Colonic mucosa (tissue), 4 donors: Measurements from ENCODE around the gene NTN3. TPM values are rescaled to one million over a fixed set of nuclear protein-coding genes. Genes with fewer than 3 reads are reported as not detected.

Experiments
- DNase-seq: peaks from one replicate; pipeline ENCODE4 v3.0.0-alpha.2; 2020
- H3K27ac ChIP-seq: fragments of 200-600 bp; one replicate; pipeline ENCODE4 v1.8.0; 2021
- H3K27me3 ChIP-seq: fragments of 200-600 bp; one replicate; pipeline ENCODE4 v1.8.0; 2021
- H3K36me3 ChIP-seq: fragments of 200-600 bp; one replicate; pipeline ENCODE4 v1.8.0; 2021
- H3K4me1 ChIP-seq: fragments of 200-600 bp; one replicate; pipeline ENCODE4 v1.8.0; 2021; ENCODE audit warnings: mild to moderate bottlenecking
- H3K4me3 ChIP-seq: fragments of 200-600 bp; one replicate; pipeline ENCODE4 v1.8.0; 2021
- H3K9ac ChIP-seq, 2 donors: one replicate each; pipeline ENCODE4 v1.7.0; 2013; ENCODE audit warnings: control low read depth in 2 of 2, low read depth in 2 of 2, low read length in 2 of 2
- H3K9me3 ChIP-seq: fragments of 200-600 bp; one replicate; pipeline ENCODE4 v1.8.0; 2021
- intact Hi-C: fragments of 100-400 bp; cut with DNase I; formaldehyde crosslinking; loops from one replicate; pipeline ENCODE4 v1.14.1; 2022
- total RNA-seq, 2 donors: library from RNA; stranded (reverse); fragmentation: NEBNext Ultra II Directional in 1 of 2; extraction: Animal tissue kit (Norgen Biotek cat#: 25700) in 1 of 2; gene quantifications; one replicate each; pipeline ENCODE4 v1.2.1, GENCODE V29; 2021
- TF ChIP-seq, protein P1 (sequence below): fragments of 200-600 bp; IDR thresholded peaks from one replicate; pipeline ENCODE4 v1.8.0; 2022; ENCODE audit warnings: antibody characterized with exemption, mild to moderate bottlenecking
- donor health status: healthy.
- donor health status: DM: no; HTN: no; CAD: no.
- donor health status: DM: no; HTN: no; CAD: no.

NTN3 gene
- total RNA-seq, 2 donors from 2014 or later: not detected

DNA sequence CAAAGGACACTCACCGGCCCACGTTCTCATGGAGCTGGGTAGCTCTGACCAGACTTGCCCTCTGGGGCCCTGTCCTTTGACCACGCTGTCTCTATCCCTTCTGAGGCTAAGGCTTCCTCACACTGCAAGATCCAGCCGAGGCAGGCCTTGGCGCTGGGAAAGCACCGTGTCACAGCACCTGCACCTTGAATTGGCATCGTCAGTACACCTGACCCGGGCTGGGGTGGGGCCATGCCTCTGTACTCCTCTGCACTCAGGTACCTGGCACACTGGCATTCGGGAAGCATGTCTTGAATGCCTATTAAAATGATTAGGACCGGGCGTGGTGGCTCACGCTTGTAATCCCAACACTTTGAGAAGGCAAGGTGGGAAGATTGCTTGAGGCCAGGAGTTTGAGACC, 9.9 kb downstream of the NTN3 start:
- DNase-seq: peak; percentile 84
- Histone ChIP-seq H3K9ac (peak overlapping the region in 1 of 2 donors; percentile 1), H3K27me3 (no peaks in the 10 kb centered on the region), H3K4me1 (peaks cover 7% of the 10 kb centered on the region), H3K36me3 (no peaks in the 10 kb centered on the region), H3K4me3 (no peak overlapping the region), H3K27ac (no peak overlapping the region), H3K9me3 (no peaks in the 10 kb centered on the region)
- intact Hi-C loops: no loop called here
- TF ChIP-seq, protein P1, sequence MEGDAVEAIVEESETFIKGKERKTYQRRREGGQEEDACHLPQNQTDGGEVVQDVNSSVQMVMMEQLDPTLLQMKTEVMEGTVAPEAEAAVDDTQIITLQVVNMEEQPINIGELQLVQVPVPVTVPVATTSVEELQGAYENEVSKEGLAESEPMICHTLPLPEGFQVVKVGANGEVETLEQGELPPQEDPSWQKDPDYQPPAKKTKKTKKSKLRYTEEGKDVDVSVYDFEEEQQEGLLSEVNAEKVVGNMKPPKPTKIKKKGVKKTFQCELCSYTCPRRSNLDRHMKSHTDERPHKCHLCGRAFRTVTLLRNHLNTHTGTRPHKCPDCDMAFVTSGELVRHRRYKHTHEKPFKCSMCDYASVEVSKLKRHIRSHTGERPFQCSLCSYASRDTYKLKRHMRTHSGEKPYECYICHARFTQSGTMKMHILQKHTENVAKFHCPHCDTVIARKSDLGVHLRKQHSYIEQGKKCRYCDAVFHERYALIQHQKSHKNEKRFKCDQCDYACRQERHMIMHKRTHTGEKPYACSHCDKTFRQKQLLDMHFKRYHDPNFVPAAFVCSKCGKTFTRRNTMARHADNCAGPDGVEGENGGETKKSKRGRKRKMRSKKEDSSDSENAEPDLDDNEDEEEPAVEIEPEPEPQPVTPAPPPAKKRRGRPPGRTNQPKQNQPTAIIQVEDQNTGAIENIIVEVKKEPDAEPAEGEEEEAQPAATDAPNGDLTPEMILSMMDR: no peak

DNA sequence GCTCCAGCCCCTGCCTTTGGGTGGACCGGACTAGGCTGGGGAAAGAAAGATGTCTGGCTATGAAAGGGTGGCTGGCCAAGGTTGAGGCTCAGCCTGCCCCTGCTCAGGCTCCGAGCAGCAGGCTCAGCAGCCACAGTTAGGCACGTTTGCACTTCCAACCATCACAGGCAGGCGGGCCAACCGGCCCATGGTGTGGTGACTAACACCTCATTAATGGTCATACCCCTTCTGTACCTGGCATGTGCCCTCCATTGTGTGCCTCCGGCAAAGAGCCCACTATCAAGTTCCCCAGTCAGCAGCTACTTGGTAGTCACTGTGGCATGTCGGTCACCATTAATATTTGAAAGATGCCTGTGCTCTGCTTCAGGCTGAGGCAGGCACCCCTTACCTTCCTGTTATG, 10.6 kb downstream of the NTN3 start:
- peak overlapping the region in 1 of 2 donors; percentile 15 for H3K9ac ChIP-seq
- H3K36me3 ChIP-seq: no peaks in the 10 kb centered on the region
- intact Hi-C loops: no loop called here
- peaks cover 4% of the 10 kb centered on the region for H3K4me1 ChIP-seq
- no peaks in the 10 kb centered on the region for H3K9me3 ChIP-seq
- H3K27me3 ChIP-seq: no peaks in the 10 kb centered on the region
- H3K27ac ChIP-seq: no peak overlapping the region
- TF ChIP-seq, protein P1: no peak
- no peak for DNase-seq
- H3K4me3 ChIP-seq: no peak overlapping the region

DNA sequence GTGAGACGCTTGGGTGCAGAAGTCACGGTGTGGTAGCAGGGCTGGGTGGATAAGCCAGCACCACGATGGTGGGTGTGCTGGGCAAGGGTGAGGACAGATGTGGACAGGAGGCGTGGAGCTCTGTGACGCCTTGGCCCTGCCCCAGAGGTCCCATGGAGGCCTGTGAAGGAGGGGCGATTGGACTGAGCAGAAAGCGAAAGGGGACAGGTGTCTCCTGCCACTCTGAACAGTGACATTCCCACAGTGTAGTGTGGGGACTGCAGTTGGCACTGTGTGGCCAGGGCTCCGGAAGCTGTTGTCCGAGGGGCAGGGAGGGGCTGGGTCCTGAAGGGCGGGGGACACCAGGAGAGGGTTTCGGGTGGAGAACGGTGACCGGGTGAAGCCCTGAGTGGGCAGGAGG, 11.2 kb downstream of the NTN3 start:
- no peak for DNase-seq

DNA sequence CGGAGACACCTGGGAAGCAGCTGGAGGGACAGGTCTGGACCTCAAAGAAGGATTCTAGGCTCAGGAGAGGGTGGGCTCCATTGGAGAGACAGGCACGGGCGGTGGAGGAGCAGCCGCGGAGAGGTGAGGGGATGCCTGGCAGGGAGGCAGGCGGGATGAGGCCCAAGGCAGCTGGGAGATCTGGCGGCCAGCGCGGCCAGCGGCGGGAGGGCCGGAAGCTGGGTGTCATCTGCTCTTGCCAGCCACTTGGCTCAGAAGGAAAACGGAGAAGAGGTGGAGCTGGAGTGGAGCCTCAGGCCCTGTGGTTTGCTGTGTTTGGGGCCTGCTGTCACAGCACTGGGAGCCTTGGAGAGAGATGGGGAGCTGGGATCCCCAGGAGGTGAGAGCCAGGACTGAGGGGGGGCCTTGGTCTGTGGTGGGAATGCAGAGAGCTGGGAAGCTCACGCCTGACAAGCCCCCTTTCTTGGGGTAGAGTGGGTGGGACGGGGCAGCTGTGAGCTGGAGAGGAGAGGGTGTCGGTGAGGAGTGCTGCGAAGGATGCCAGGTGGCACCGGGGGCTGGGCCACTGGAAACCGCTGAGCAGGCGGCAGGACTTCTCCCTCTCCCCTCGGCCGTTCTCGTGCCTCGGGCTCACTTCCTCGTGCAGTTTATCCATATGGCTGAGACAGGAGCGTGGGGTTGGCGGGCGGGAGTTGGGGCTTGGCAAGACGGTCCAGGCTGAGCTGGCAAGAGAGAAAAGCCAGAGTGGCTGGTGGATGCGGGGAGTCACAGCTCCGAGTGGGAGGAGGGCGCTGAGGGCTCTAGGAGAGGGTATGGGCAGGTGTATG, 11.8 kb downstream of the NTN3 start:
- intact Hi-C loops: no loop called here
- Histone ChIP-seq H3K9me3 (no peaks in the 10 kb centered on the region), H3K27me3 (no peaks in the 10 kb centered on the region), H3K27ac (peak overlapping the region; percentile 27), H3K36me3 (no peaks in the 10 kb centered on the region), H3K4me3 (no peak overlapping the region), H3K4me1 (peaks cover 4% of the 10 kb centered on the region), H3K9ac (peak overlapping the region; percentile 26 to 56)
- TF ChIP-seq, protein P1: no peak
- no peak for DNase-seq

More for the DNA sequence above, 11.2 kb downstream of the NTN3 start:
- Histone ChIP-seq H3K36me3 (no peaks in the 10 kb centered on the region), H3K9ac (no peak overlapping the region), H3K27ac (peak overlapping the region; percentile 27), H3K4me1 (peaks cover 4% of the 10 kb centered on the region), H3K4me3 (no peak overlapping the region), H3K9me3 (no peaks in the 10 kb centered on the region), H3K27me3 (no peaks in the 10 kb centered on the region)
- intact Hi-C loops: no loop called here
- TF ChIP-seq, protein P1: no peak

DNA sequence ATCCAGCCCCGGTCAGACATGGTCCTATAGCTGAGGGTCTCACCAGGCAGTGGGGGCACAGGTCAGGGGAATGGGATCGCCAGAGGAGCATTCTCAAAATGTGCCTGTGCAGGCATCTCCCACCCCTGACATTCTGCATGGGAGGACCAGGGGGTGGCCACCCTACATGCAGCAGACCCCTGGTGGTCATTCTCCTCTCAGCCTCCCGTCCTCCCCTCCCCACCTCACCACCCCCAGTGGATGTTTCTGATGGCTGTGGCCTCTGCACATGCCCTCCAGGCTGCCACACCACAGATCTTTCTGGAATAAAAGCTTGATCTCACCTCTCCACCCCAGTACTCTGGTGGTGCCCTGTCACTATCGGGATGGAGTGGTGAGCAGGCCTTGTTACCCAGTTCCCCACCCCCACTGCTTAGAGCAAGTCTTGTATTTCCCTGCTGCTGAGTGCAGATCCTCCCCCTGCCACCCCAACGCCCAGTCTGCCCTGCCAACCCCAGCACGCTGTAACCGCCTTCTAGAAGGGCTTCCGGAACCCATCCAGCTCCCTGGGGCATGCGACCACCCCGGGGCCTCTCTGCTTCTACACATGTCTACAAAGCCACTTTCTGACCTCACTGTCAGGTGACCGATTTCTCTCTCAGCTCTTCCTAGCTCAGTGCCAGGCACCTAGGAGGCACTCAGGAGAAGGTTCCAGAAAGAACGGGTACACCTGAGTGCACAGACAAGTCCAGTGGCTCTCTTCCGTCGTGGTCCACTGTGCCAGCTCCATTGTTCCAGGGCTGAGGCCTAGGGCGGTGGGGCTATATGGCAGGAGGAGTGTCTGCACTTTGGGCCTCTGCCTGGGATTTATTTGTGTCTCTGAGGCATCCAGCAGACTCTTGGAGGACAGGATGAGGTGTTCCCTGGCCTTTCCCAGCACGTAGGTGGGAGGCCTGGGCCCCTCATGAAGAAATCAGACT, 13.1 kb downstream of the NTN3 start:
- no peak overlapping the region for H3K27ac ChIP-seq
- intact Hi-C loops: no loop called here
- no peak for DNase-seq
- peaks cover 4% of the 10 kb centered on the region for H3K4me1 ChIP-seq
- no peak overlapping the region for H3K4me3 ChIP-seq
- H3K9me3 ChIP-seq: no peaks in the 10 kb centered on the region
- TF ChIP-seq, protein P1: no peak
- H3K9ac ChIP-seq: no peak overlapping the region
- H3K27me3 ChIP-seq: no peaks in the 10 kb centered on the region
- no peaks in the 10 kb centered on the region for H3K36me3 ChIP-seq
